NB4 (cell line): ENCODE results near the gene EXOC4.

ENCODE experiments used
- CTCF ChIP-seq: IDR thresholded peaks from one replicate; pipeline ENCODE4 v1.5.1; 2012; ENCODE audit warnings: low read depth, low read length
- MYC ChIP-seq: IDR thresholded peaks from 2 replicates; pipeline ENCODE4 v1.6.1; 2011; ENCODE audit warnings: low read depth, low read length
- POLR2A ChIP-seq: IDR thresholded peaks from 2 replicates; pipeline ENCODE4 v1.6.1; 2011; ENCODE audit warnings: mild to moderate bottlenecking; ENCODE audit not compliant: insufficient read length; ENCODE audit errors: extremely low read depth
- TF ChIP-seq, protein P1 (sequence below): IDR thresholded peaks from 2 replicates; pipeline ENCODE4 v1.6.1; 2011; ENCODE audit warnings: low read depth, low read length

- TF ChIP-seq CTCF (no peak), POLR2A (no peak), MYC (no peak)
- TF ChIP-seq, protein P1, sequence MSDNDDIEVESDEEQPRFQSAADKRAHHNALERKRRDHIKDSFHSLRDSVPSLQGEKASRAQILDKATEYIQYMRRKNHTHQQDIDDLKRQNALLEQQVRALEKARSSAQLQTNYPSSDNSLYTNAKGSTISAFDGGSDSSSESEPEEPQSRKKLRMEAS, result no peak
Observed at GRCh38 chr7:133265821-133266220, 12.9 kb downstream of the EXOC4 start.
